ENCODE results near the gene ITGA8.

- TF ChIP-seq CTCF (conservative IDR thresholded peaks at IDR 0.05; ENCODE audit: low read depth, low read length) (no peak), EZH2 (IDR thresholded peaks at IDR 0.05; ENCODE audit: borderline replicate concordance, low read depth, low read length, poor library complexity, severe bottlenecking) (no peak)
Measured at GRCh38 chr10:15601819-15602218, 117.9 kb downstream of the ITGA8 start.
